ENCODE measurements around the gene STPG2. TPM values are rescaled to one million over a fixed set of nuclear protein-coding genes. Genes with fewer than 3 reads are reported as not detected.

Gene STPG2
- total RNA-seq, 1 donor: under 0.01 TPM

DNA sequence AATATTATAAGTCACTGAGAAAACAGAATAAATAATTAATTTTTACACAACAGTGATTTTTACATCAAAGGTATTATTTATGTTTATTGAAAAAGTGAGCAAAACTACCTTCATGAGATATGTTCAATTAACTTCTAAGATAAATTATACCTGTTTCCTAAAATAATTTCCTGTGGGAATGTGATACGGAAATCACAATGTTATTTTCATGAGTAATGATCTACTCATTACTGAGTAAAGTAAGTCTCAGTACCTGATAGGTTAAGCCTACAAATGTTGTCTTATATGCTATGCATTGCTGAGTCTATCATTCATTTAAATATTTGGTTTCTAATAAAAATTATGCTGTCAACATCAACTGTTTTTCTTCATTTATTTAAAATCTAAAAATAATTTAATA, 324.0 kb downstream of the STPG2 start:
- DNase-seq (ENCODE audit: insufficient read length, low spot score, missing footprints): no peak
- TF ChIP-seq, protein P1, sequence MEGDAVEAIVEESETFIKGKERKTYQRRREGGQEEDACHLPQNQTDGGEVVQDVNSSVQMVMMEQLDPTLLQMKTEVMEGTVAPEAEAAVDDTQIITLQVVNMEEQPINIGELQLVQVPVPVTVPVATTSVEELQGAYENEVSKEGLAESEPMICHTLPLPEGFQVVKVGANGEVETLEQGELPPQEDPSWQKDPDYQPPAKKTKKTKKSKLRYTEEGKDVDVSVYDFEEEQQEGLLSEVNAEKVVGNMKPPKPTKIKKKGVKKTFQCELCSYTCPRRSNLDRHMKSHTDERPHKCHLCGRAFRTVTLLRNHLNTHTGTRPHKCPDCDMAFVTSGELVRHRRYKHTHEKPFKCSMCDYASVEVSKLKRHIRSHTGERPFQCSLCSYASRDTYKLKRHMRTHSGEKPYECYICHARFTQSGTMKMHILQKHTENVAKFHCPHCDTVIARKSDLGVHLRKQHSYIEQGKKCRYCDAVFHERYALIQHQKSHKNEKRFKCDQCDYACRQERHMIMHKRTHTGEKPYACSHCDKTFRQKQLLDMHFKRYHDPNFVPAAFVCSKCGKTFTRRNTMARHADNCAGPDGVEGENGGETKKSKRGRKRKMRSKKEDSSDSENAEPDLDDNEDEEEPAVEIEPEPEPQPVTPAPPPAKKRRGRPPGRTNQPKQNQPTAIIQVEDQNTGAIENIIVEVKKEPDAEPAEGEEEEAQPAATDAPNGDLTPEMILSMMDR (IDR thresholded peaks at IDR 0.05; ENCODE audit: extremely low read depth, low read depth, low read length): no peak
- no peaks in the 10 kb centered on the region for H3K79me2 ChIP-seq (ENCODE audit: insufficient read depth, low read length)

DNA sequence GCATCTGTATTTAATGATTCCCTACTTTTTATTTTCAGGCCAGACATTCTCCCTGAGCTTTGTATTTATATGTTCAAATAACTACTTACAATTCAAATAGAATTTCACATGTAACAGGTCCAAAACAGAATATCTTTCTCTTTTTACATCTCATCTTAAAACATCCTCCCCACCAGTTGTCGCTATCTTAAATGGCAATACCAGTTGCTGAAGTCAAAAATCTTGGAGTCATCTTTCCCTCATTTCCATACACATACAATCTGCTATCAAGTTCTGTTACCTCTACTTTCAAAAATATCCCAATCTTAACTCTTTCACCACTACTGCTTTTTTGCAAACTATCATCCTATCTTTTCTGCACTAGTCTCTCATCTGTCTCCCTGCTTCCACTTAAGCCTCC, 330.5 kb downstream of the STPG2 start:
- DNase-seq (ENCODE audit: insufficient read length, low spot score, missing footprints): no peak
- Histone ChIP-seq H3K4me2 (ENCODE audit: insufficient read depth, low read length) (no peak overlapping the region), H3K79me2 (ENCODE audit: insufficient read depth, low read length) (no peaks in the 10 kb centered on the region), H3K9me3 (ENCODE audit: low read depth, low read length) (peaks cover 1% of the 10 kb centered on the region), H3K36me3 (ENCODE audit: insufficient read depth, low read length) (no peaks in the 10 kb centered on the region), H4K20me1 (ENCODE audit: insufficient read depth, low read length) (no peaks in the 10 kb centered on the region), H3K27me3 (ENCODE audit: insufficient read depth, low read length) (no peaks in the 10 kb centered on the region), H3K4me3 (ENCODE audit: insufficient read depth, low read length) (no peak overlapping the region), H2AFZ (ENCODE audit: low read length) (no peak overlapping the region), H3K27ac (ENCODE audit: low read depth, low read length) (no peak overlapping the region), H3K4me1 (ENCODE audit: insufficient read depth, low read length) (no peaks in the 10 kb centered on the region)
- TF ChIP-seq, protein P1 (IDR thresholded peaks at IDR 0.05; ENCODE audit: extremely low read depth, low read depth, low read length): no peak

More for the DNA sequence above, 324.0 kb downstream of the STPG2 start:
- H3K36me3 ChIP-seq (ENCODE audit: insufficient read depth, low read length): no peaks in the 10 kb centered on the region
- H3K4me1 ChIP-seq (ENCODE audit: insufficient read depth, low read length): no peaks in the 10 kb centered on the region
- no peak overlapping the region for H2AFZ ChIP-seq (ENCODE audit: low read length)
- no peak overlapping the region for H3K4me3 ChIP-seq (ENCODE audit: insufficient read depth, low read length)
- H3K4me2 ChIP-seq (ENCODE audit: insufficient read depth, low read length): no peak overlapping the region
- peaks cover 3% of the 10 kb centered on the region for H3K9me3 ChIP-seq (ENCODE audit: low read depth, low read length)
- no peaks in the 10 kb centered on the region for H3K27me3 ChIP-seq (ENCODE audit: insufficient read depth, low read length)
- H3K27ac ChIP-seq (ENCODE audit: low read depth, low read length): no peak overlapping the region
- no peaks in the 10 kb centered on the region for H4K20me1 ChIP-seq (ENCODE audit: insufficient read depth, low read length)

DNA sequence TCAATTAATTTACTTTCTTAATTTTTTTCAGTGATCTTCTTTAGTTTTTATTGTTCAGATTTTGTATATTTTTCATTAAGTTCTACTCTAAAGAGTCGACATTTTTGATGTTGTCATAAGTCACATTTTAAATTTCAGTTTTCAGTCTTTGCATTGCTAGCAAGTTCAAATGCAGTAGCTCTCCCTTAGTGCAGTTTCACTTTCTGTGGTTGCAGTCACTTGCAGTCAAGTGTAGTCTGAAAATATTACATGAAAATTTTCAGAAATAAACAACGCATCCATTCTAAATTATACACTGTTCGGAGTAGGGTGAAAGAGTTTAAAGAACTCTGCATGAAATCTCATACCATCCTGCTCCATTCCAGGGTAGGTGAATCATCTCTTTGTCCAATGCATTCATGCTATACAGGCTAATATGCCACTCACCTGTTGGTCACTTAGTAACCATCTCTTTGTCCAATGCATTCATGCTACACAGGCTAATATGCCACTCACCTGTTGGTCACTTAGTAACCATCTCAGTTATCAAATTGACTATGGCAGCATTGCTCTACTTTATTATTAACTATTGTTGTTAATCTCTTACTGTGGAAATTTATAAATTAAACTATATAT, 356.9 kb downstream of the STPG2 start:
- H3K4me3 ChIP-seq (ENCODE audit: insufficient read depth, low read length): no peak overlapping the region
- no peaks in the 10 kb centered on the region for H3K36me3 ChIP-seq (ENCODE audit: insufficient read depth, low read length)
- no peaks in the 10 kb centered on the region for H4K20me1 ChIP-seq (ENCODE audit: insufficient read depth, low read length)
- TF ChIP-seq, protein P1 (IDR thresholded peaks at IDR 0.05; ENCODE audit: extremely low read depth, low read depth, low read length): no peak
- H3K27me3 ChIP-seq (ENCODE audit: insufficient read depth, low read length): no peaks in the 10 kb centered on the region
- H3K27ac ChIP-seq (ENCODE audit: low read depth, low read length): no peak overlapping the region
- no peak overlapping the region for H3K4me2 ChIP-seq (ENCODE audit: insufficient read depth, low read length)
- H2AFZ ChIP-seq (ENCODE audit: low read length): no peak overlapping the region
- no peaks in the 10 kb centered on the region for H3K79me2 ChIP-seq (ENCODE audit: insufficient read depth, low read length)
- no peaks in the 10 kb centered on the region for H3K4me1 ChIP-seq (ENCODE audit: insufficient read depth, low read length)
- H3K9me3 ChIP-seq (ENCODE audit: low read depth, low read length): no peaks in the 10 kb centered on the region
- DNase-seq (ENCODE audit: insufficient read length, low spot score, missing footprints): no peak

DNA sequence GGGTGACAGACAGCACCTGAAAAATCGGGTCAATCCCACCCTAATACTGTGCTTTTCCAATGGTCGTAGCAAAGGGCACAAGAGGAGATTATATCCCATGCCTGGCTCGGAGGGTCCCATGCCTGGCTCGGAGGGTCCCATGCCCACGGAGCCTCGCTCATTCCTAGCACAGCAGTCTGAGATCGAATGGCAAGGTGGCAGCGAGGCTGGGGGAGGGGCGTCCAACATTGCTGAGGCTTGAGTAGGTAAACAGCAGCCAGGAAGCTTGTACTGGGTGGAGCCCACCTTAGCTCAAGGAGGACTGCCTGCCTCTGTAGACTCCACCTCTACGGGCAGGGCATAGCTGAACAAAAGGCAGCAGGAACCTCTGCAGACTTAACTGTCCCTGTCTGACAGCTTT, 365.1 kb downstream of the STPG2 start:
- H3K9me3 ChIP-seq (ENCODE audit: low read depth, low read length): peaks cover 2% of the 10 kb centered on the region
- no peak for DNase-seq (ENCODE audit: insufficient read length, low spot score, missing footprints)
- H3K27me3 ChIP-seq (ENCODE audit: insufficient read depth, low read length): no peaks in the 10 kb centered on the region
- no peaks in the 10 kb centered on the region for H4K20me1 ChIP-seq (ENCODE audit: insufficient read depth, low read length)
- H3K4me3 ChIP-seq (ENCODE audit: insufficient read depth, low read length): no peak overlapping the region
- no peak overlapping the region for H3K27ac ChIP-seq (ENCODE audit: low read depth, low read length)
- no peak overlapping the region for H2AFZ ChIP-seq (ENCODE audit: low read length)
- H3K4me1 ChIP-seq (ENCODE audit: insufficient read depth, low read length): no peaks in the 10 kb centered on the region
- H3K4me2 ChIP-seq (ENCODE audit: insufficient read depth, low read length): no peak overlapping the region
- no peaks in the 10 kb centered on the region for H3K36me3 ChIP-seq (ENCODE audit: insufficient read depth, low read length)
- TF ChIP-seq, protein P1 (IDR thresholded peaks at IDR 0.05; ENCODE audit: extremely low read depth, low read depth, low read length): no peak
- H3K79me2 ChIP-seq (ENCODE audit: insufficient read depth, low read length): no peaks in the 10 kb centered on the region

All from osteoblast (primary cell).